ENCODE data around the gene ANAPC5.

- TF ChIP-seq EZH2phosphoT487 (conservative IDR thresholded peaks at IDR 0.05; ENCODE audit: low read length) (no peak), CTCF (IDR thresholded peaks at IDR 0.05; ENCODE audit: insufficient read depth, low read length, poor library complexity, severe bottlenecking) (no peak)
Measured at GRCh38 chr12:121328620-121329019, 23.6 kb downstream of the ANAPC5 start.

Data from SU-DHL-6 (cell line).